ENCODE data around the gene AKIRIN2. TPM values are rescaled to one million over a fixed set of nuclear protein-coding genes. Genes with fewer than 3 reads are reported as not detected.

The AKIRIN2 gene
- total RNA-seq, 2 donors from 2014 or later: 30.2 to 48.3 TPM

- H3K27ac ChIP-seq: no peak overlapping the region
- H3K4me1 ChIP-seq: no peaks in the 10 kb centered on the region
- H3K27me3 ChIP-seq: no peaks in the 10 kb centered on the region
- no peaks in the 10 kb centered on the region for H3K36me3 ChIP-seq
- intact Hi-C loops (cut with DNase I): no loop called here
- no peak overlapping the region for H3K9ac ChIP-seq (ENCODE audit: low read depth in 2 of 2, low read length in 2 of 2)
- no peak overlapping the region for H3K4me3 ChIP-seq
- H3K9me3 ChIP-seq: no peaks in the 10 kb centered on the region
- TF ChIP-seq CTCF (IDR thresholded peaks at IDR 0.05): no peak
- no peak for DNase-seq
Observed at GRCh38 chr6:87667032-87667431, 35.0 kb downstream of the AKIRIN2 start.

- no peak for TF ChIP-seq CTCF (IDR thresholded peaks at IDR 0.05)
- Histone ChIP-seq H3K9me3 (no peaks in the 10 kb centered on the region), H3K4me1 (no peaks in the 10 kb centered on the region), H3K4me3 (no peak overlapping the region), H3K27me3 (no peaks in the 10 kb centered on the region), H3K9ac (ENCODE audit: low read depth in 2 of 2, low read length in 2 of 2) (no peak overlapping the region), H3K27ac (no peak overlapping the region), H3K36me3 (no peaks in the 10 kb centered on the region)
- intact Hi-C loops (cut with DNase I): no loop called here
- no peak for DNase-seq
Observed at GRCh38 chr6:87664921-87665485, 37.0 kb downstream of the AKIRIN2 start.

GRCh38 chr6:87663434-87663833 is 38.6 kb downstream of the AKIRIN2 start:
- Histone ChIP-seq H3K27me3 (no peaks in the 10 kb centered on the region), H3K4me1 (no peaks in the 10 kb centered on the region), H3K36me3 (no peaks in the 10 kb centered on the region), H3K27ac (no peak overlapping the region), H3K9ac (ENCODE audit: low read depth in 2 of 2, low read length in 2 of 2) (no peak overlapping the region), H3K4me3 (no peak overlapping the region), H3K9me3 (no peaks in the 10 kb centered on the region)
- intact Hi-C loops (cut with DNase I): no loop called here
- TF ChIP-seq CTCF (IDR thresholded peaks at IDR 0.05): no peak
- no peak for DNase-seq

- Histone ChIP-seq H3K27me3 (no peaks in the 10 kb centered on the region), H3K4me1 (no peaks in the 10 kb centered on the region), H3K27ac (no peak overlapping the region), H3K9ac (ENCODE audit: low read depth in 2 of 2, low read length in 2 of 2) (no peak overlapping the region), H3K36me3 (no peaks in the 10 kb centered on the region), H3K9me3 (no peaks in the 10 kb centered on the region), H3K4me3 (no peak overlapping the region)
- no peak for DNase-seq
- intact Hi-C loops (cut with DNase I): no loop called here
- TF ChIP-seq CTCF (IDR thresholded peaks at IDR 0.05): no peak
Observed at GRCh38 chr6:87661503-87661902, 40.5 kb downstream of the AKIRIN2 start.

GRCh38 chr6:87661016-87661415 is 41.0 kb downstream of the AKIRIN2 start:
- H3K4me1 ChIP-seq: no peaks in the 10 kb centered on the region
- no peaks in the 10 kb centered on the region for H3K36me3 ChIP-seq
- no peaks in the 10 kb centered on the region for H3K27me3 ChIP-seq
- no peaks in the 10 kb centered on the region for H3K9me3 ChIP-seq
- no peak overlapping the region for H3K27ac ChIP-seq
- H3K4me3 ChIP-seq: no peak overlapping the region
- DNase-seq: no peak
- H3K9ac ChIP-seq (ENCODE audit: low read depth in 2 of 2, low read length in 2 of 2): no peak overlapping the region
- TF ChIP-seq CTCF (IDR thresholded peaks at IDR 0.05): no peak
- intact Hi-C loops (cut with DNase I): no loop called here
